Sigmoid colon (tissue), 7 donors: ENCODE measurements around the gene LENEP. TPM values are rescaled to one million over a fixed set of nuclear protein-coding genes. Genes with fewer than 3 reads are reported as not detected.
A peak's percentile ranks its signal among the peaks of the same experiment; 100 is the strongest.
"Not testable (repeated sequence)": the region's sequence is repeated elsewhere in the genome, so short reads cannot be mapped to it uniquely, and the experiment has no call there.

ENCODE experiments used
- DNase-seq: peaks from one replicate; pipeline ENCODE4 v3.0.0-alpha.2; 2019
- H3K27ac ChIP-seq, 4 donors: fragments of 200-600 bp; sonication (generic); one replicate each; pipeline ENCODE4 v1.5.1; 2016 to 2019; ENCODE audit warnings: mild to moderate bottlenecking in 1 of 4
- H3K27me3 ChIP-seq, 3 donors: fragments of 200-600 bp; sonication (generic); one replicate each; pipeline ENCODE4 v1.5.1; 2019; ENCODE audit warnings: mild to moderate bottlenecking in 1 of 3
- H3K36me3 ChIP-seq, 4 donors: fragments of 200-600 bp; sonication (generic); one replicate each; pipeline ENCODE4 v1.5.1; 2016 to 2019
- H3K4me1 ChIP-seq, 4 donors: fragments of 200-600 bp; sonication (generic); one replicate each; pipeline ENCODE4 v1.5.1; 2017 to 2019
- H3K4me3 ChIP-seq, 4 donors: fragments of 200-600 bp; sonication (generic); one replicate each; pipeline ENCODE4 v1.5.1; 2017 to 2019; ENCODE audit warnings: mild to moderate bottlenecking in 2 of 4, moderate library complexity in 1 of 4
- H3K9me3 ChIP-seq, 4 donors: fragments of 200-600 bp in 3 of 4; sonication (generic) in 3 of 4; one replicate each; pipeline versions ENCODE4 v1.5.1 to v1.6.1; 2013 to 2019
- CTCF ChIP-seq, 4 experiments: fragments of 450-650 bp in 3 of 4; fragments of 200-600 bp in 1 of 4; IDR thresholded peaks; one replicate each; pipeline ENCODE4 v1.5.1; 2016 to 2019; ENCODE audit warnings: antibody characterized with exemption in 4 of 4, mild to moderate bottlenecking in 3 of 4, moderate library complexity in 2 of 4
- EP300 ChIP-seq, 4 donors: sonication (generic); formaldehyde crosslinking; IDR thresholded peaks; one replicate each; pipeline ENCODE4 v1.6.1; 2017; ENCODE audit warnings: antibody characterized with exemption in 4 of 4
- POLR2A ChIP-seq, 2 donors: fragments of 450-650 bp; IDR thresholded peaks; one replicate each; pipeline ENCODE4 v1.6.1; 2016; ENCODE audit warnings: antibody characterized with exemption in 2 of 2, mild to moderate bottlenecking in 2 of 2, moderate library complexity in 2 of 2
- POLR2AphosphoS5 ChIP-seq, 4 donors: sonication (generic); formaldehyde crosslinking; IDR thresholded peaks; one replicate each; pipeline ENCODE4 v1.6.1; 2017; ENCODE audit warnings: antibody characterized with exemption in 4 of 4
- WGBS, 2 donors: extraction: QIAGEN DNeasy Blood & Tissue Kit; methylation state at CpG; one replicate each; pipeline ENCODE4 v1.1.7; 2013; 5-methylcytosine and 5-hydroxymethylcytosine counted together
- intact Hi-C: fragments of 100-400 bp; cut with DNase I; formaldehyde crosslinking; loops from one replicate; pipeline ENCODE4 v1.15.1; 2023
- polyA plus RNA-seq, 3 donors: library from polyadenylated mRNA; stranded (reverse); fragments of 200-250 nt; gene quantifications; one replicate each; pipeline ENCODE4 v1.2.3, GENCODE V29; 2013
- total RNA-seq, 4 donors: library from RNA; depleted of rRNA; stranded (reverse); fragments of >200 nt; gene quantifications; one replicate each; pipeline ENCODE4 v1.1.0, GENCODE V29; 2016
- donor health status: healthy with polysubstance abuse.
- donor health status: Bipolar disorder and iron deficiency.
- donor health status: healthy.

Gene LENEP
- total and polyA plus RNA-seq, 7 donors, result 0.39 TPM; not detected in 6

GRCh38 chr1:154978360-154978759 is 15.0 kb upstream of the LENEP start:
- Histone ChIP-seq H3K4me1 (peaks cover 0 to 19% (median 13%) of the 10 kb centered on the region in 4 donors), H3K9me3 (no peaks in the 10 kb centered on the region), H3K27me3 (no peaks in the 10 kb centered on the region), H3K4me3 (no peak overlapping the region), H3K27ac (no peak overlapping the region), H3K36me3 (peaks cover 0 to 10% (median 0%) of the 10 kb centered on the region in 4 donors)
- WGBS, 2 donors, result 95% methylated on average over 3 of the region's 3 CpGs
- TF ChIP-seq POLR2AphosphoS5 (IDR thresholded peaks at IDR 0.05), result no peak
- no peak for TF ChIP-seq POLR2A (IDR thresholded peaks at IDR 0.05)
- TF ChIP-seq EP300 (IDR thresholded peaks at IDR 0.05), result no peak
- TF ChIP-seq CTCF (IDR thresholded peaks at IDR 0.05), result no peak
- DNase-seq, result no peak
- intact Hi-C loops, result no loop called here

- H3K36me3 ChIP-seq, result peaks cover 0 to 16% (median 2%) of the 10 kb centered on the region in 4 donors
- WGBS, 2 donors, result 64 to 70% methylated on average over 6 of the region's 6 CpGs
- H3K27ac ChIP-seq, result peak overlapping the region in 3 of 4 donors; percentile 63 to 84 (median 80)
- no peak for TF ChIP-seq POLR2AphosphoS5 (IDR thresholded peaks at IDR 0.05)
- no peak for TF ChIP-seq CTCF (IDR thresholded peaks at IDR 0.05)
- no peak for TF ChIP-seq EP300 (IDR thresholded peaks at IDR 0.05)
- TF ChIP-seq POLR2A (IDR thresholded peaks at IDR 0.05), result no peak
- H3K4me1 ChIP-seq, result peaks cover 0 to 23% (median 20%) of the 10 kb centered on the region in 4 donors
- H3K4me3 ChIP-seq, result peak overlapping the region; percentile 28 to 78 (median 62)
- intact Hi-C loops, result no loop called here
- no peaks in the 10 kb centered on the region for H3K9me3 ChIP-seq
- no peak for DNase-seq
- H3K27me3 ChIP-seq, result no peaks in the 10 kb centered on the region
Measured at GRCh38 chr1:154982341-154982740, 11.0 kb upstream of the LENEP start.

GRCh38 chr1:154982897-154983648 is 10.3 kb upstream of the LENEP start, which contains the start of gene FLAD1:
FLAD1 (plus strand) TSS chr1:154983344; CDS start chr1:154983695, 351 bp downstream.
- WGBS, 2 donors, result 0% methylated on average over 26 of the region's 26 CpGs
- Histone ChIP-seq H3K27me3 (no peaks in the 10 kb centered on the region), H3K4me3 (peak within 1 kb of the TSS; percentile 56 to 78 (median 63)), H3K4me1 (peaks cover 0 to 23% (median 20%) of the 10 kb centered on the region in 4 donors), H3K36me3 (peaks cover 7 to 23% (median 10%) of the 10 kb centered on the region in 4 donors), H3K9me3 (no peaks in the 10 kb centered on the region), H3K27ac (peak within 1 kb of the TSS; percentile 78 to 84 (median 80))
- TF ChIP-seq POLR2A (IDR thresholded peaks at IDR 0.05) (peak in 1 of 2 donors; percentile 32), CTCF (IDR thresholded peaks at IDR 0.05) (no peak), POLR2AphosphoS5 (IDR thresholded peaks at IDR 0.05) (peak in 3 of 4 donors; percentile 68 to 75 (median 74))
- peak; percentile 99 for DNase-seq
- intact Hi-C loops, result no loop called here

GRCh38 chr1:154983776-154984466 is 9.5 kb upstream of the LENEP start:
- peak; percentile 62 for DNase-seq
- Histone ChIP-seq H3K4me1 (peaks cover 0 to 23% (median 20%) of the 10 kb centered on the region in 4 donors), H3K27ac (peak overlapping the region; percentile 78 to 84 (median 80)), H3K36me3 (peaks cover 12 to 31% (median 15%) of the 10 kb centered on the region in 4 donors), H3K27me3 (no peaks in the 10 kb centered on the region), H3K9me3 (no peaks in the 10 kb centered on the region), H3K4me3 (peak overlapping the region; percentile 56 to 78 (median 63))
- WGBS, 2 donors, result 13 to 22% methylated on average over 17 of the region's 17 CpGs
- intact Hi-C loops, result no loop called here
- TF ChIP-seq POLR2AphosphoS5 (IDR thresholded peaks at IDR 0.05) (no peak), CTCF (IDR thresholded peaks at IDR 0.05) (no peak), POLR2A (IDR thresholded peaks at IDR 0.05) (no peak), EP300 (IDR thresholded peaks at IDR 0.05) (no peak)

- H3K27ac ChIP-seq, H3K4me3 ChIP-seq, H3K27me3 ChIP-seq, H3K9me3 ChIP-seq, intact Hi-C loops, DNase-seq: not testable (repeated sequence)
- H3K36me3 ChIP-seq, result peaks cover 14 to 46% (median 21%) of the 10 kb centered on the region in 4 donors
- 93 to 98% methylated on average over 4 of the region's 4 CpGs for WGBS, 2 donors
- peaks cover 0 to 23% (median 20%) of the 10 kb centered on the region in 4 donors for H3K4me1 ChIP-seq
Measured at GRCh38 chr1:154986736-154987135, 6.7 kb upstream of the LENEP start.
